HG02943 (cell line): ENCODE data around the gene LPO.

ENCODE experiments used
- ATAC-seq: cut with Tn5 transposase; IDR thresholded peaks from one replicate; pipeline ENCODE4 v1.9.1; 2021; ENCODE audit warnings: mild to moderate bottlenecking, low read depth, moderate library complexity; ENCODE audit not compliant: unreplicated experiment

Gene LPO

GRCh38 chr17:58238147-58238634 is at the start of gene LPO:
LPO (plus strand) TSS chr17:58238584; CDS start chr17:58242980, 4,396 bp downstream.
- no peak for ATAC-seq

GRCh38 chr17:58189436-58190146 is 48.8 kb upstream of the LPO start:
- ATAC-seq = no peak

DNA sequence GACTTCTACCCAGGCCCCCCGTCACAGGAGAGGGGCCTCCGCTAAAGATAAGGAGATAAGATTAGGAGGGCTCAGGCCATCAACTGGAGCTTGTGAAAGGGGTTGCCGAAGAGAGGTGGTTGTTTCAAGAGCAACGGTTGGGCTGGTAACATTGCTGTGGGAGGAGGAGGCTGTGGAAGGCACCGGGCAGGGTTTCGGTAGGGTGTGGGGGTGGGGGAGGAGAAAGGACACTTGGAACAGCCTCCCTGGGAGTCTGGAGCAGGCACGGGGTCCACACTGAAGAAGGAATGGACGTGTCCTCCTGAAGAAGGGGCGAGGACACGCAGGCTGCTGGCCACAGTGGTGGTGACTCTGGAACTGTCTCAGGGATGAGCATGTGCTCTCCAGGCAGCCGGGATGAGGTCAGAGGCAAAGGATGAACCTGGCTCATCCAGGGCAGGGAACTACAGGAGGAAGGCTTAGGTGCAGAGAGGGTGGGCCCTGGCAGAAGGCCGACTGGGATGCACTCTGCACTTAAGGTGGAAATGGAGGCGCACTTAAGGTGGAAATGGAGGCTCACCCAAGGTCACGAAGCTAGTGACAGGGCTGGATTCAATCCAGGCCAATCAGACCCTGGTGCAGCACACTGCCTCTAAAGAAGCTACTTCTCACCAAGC is 47.0 kb upstream of the LPO start:
- no peak for ATAC-seq

- no peak for ATAC-seq
Measured at GRCh38 chr17:58192612-58193011, 45.8 kb upstream of the LPO start, which contains the start of gene EPX. EPX (plus strand) TSS chr17:58192726; CDS start chr17:58192847, 121 bp downstream.

- no peak for ATAC-seq
Measured at GRCh38 chr17:58193641-58194255, 44.6 kb upstream of the LPO start.

GRCh38 chr17:58195518-58196123 is 42.8 kb upstream of the LPO start:
- no peak for ATAC-seq

DNA sequence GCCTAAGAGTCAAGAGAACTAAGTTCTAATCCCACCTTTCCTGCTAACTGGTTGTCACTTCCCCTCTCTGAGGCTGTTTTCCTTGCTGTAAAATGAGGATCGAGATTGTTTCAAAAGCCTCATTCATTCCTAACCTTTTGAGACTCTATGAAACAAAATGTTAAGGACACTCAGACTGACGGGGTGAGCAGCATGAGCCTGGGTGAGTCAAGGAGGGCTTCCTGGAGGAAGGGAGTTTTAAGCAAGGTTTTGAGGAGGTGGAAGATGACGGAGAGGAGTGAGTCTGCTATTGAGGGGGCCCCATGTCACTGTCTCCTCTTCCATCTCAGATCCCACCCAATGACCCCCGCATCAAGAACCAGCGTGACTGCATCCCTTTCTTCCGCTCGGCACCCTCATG is 41.8 kb upstream of the LPO start:
- ATAC-seq = no peak

- ATAC-seq = no peak
Measured at GRCh38 chr17:58200024-58200633, 38.3 kb upstream of the LPO start.

DNA sequence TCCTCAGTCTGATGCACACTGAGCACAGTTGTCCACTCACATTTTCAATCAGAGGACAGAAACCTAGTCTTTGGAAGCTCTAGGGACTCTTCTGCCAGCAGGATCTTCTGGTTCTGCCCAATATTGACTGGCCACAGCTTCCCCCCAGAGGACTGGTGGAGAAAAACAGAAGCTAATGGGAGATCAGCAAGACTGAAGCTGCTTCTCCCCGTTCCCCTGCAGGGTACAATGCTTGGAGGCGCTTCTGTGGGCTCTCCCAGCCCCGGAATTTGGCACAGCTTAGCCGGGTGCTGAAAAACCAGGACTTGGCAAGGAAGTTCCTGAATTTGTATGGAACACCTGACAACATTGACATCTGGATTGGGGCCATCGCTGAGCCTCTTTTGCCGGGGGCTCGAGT is 35.5 kb upstream of the LPO start:
- ATAC-seq = no peak

- ATAC-seq = no peak
Measured at GRCh38 chr17:58204796-58205195, 33.6 kb upstream of the LPO start.

GRCh38 chr17:58205936-58206335 is 32.4 kb upstream of the LPO start:
- no peak for ATAC-seq

- ATAC-seq = no peak
Measured at GRCh38 chr17:58207451-58207850, 30.9 kb upstream of the LPO start.

DNA sequence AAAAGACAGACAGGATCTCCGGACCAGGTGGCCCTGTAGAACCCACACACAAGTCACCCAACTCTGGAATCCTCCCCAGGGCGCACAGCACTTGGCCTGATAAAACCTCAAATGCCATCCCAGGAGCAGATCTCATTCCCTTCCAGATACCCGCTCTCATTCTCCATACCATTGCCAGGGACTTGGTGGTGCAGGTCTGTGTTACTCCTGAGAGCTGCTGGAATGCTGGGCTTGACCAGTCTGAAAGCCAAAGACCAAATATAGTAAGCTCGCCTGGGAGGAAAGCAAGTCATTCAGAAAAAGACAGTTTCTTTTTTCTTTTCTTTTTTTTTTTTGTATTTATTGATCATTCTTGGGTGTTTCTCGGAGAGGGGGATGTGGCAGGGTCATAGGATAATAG is 30.0 kb upstream of the LPO start:
- no peak for ATAC-seq

DNA sequence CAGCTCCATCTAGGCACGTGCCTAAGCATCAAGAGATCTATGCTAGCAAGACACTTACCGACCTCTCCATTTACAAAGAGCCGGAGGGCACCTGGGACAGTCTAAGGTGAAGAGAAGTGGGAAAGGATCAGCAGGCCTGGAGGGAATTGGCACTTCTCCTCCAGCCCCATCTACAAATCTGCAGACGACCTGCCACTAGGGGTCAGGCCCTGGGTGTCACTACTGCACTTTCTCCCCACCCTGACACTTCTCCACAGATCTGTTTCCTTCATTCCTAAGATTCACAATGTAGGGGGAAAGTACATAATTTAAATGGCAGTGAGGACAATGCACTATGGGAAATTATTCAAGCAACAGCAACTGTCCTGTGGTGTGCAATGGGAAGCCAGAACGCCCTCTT is 27.5 kb upstream of the LPO start:
- no peak for ATAC-seq

DNA sequence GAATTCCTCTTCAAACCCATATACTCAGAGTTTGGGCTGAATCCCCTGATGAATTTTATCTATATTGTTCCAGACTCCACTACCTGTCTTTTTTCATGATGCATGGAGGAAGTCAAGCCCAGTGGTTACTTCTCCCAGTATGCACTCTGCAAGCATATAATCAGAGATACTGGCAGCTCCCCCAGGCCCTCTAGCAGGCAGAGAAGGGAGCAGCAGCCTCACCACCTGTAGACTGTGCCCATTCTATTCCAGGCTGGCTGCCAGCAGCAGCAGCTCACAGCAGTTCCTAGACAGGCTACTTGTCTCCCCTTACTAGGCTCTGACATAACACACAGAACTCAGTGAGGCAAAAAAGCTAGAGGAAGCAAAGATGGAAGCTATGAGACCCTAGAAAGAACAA is 22.7 kb upstream of the LPO start:
- no peak for ATAC-seq

DNA sequence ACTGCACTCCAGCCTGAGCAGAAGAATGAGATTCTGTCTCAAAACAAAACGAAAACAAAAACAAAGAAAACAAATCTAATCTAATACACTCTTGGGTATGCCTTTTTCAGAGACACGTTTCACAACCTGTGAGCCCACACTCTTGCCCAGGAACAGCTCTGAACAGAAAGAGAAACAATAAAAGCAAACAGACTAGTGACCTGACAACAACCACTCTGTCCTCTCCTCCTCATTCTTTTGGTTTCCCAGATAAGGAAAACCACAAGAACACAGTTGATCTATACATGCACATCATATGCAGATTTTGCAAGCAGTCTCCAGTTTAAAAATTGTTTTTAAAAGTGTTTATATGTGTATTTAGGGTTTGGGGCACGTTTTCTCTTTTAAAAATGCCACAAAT is 20.6 kb upstream of the LPO start:
- no peak for ATAC-seq

GRCh38 chr17:58219007-58219788 is 19.2 kb upstream of the LPO start, which contains the start of gene MKS1:
MKS1 (minus strand) TSS chr17:58219255; CDS start chr17:58219230, 25 bp downstream.
- peak; percentile 75 for ATAC-seq

DNA sequence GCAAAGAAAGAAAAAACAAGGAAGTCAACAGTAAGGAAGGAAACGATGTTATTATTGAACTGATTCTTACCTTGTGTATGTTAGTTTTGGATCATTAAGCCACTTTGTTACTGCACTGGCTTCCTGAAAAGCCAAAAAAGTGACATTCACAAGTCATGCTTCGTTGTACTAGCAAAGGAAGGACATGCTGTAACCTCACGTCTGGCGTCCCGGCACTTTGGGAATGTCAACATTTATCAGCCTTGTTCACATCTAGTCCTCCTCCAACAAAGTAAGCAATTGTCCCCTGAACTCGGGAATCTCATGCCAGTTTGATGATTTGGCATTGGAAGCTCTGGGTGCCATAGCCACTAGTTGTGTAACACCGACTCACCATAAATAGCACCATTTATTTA is 18.6 kb upstream of the LPO start:
- no peak for ATAC-seq

GRCh38 chr17:58224315-58224714 is 14.1 kb upstream of the LPO start:
- ATAC-seq = no peak

DNA sequence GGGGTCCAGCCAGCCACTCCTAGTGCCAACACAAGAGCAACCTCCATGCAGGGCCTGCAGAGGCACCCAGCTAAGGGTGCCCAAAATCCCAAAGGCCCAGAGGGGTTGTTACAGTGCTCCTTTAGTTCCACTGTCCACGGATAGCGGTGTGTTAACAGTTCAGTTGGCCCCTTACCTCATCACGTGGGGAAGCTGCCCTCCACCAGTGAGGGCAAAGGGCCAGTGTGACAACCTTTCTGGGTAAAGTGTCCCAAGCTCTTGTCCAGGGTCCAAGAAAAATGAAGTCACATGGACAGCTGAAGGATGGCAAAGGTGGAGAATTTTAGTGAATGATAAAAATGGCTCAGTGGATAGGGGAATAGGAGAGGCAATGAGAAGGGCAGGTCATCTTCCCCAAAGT is 10.7 kb upstream of the LPO start:
- ATAC-seq = no peak
